Omental fat pad (tissue), 4 donors: ENCODE results near the gene COX6B2. TPM values are rescaled to one million over a fixed set of nuclear protein-coding genes. Genes with fewer than 3 reads are reported as not detected.

Experiments used
- ATAC-seq: fragments of 150-250 bp; one replicate; pipeline ENCODE4 v1.9.1; 2016; ENCODE audit warnings: mild to moderate bottlenecking, moderate library complexity; ENCODE audit not compliant: low FRiP score
- DNase-seq: peaks from one replicate; pipeline ENCODE4 v3.0.0-alpha.2; 2019; ENCODE audit warnings: low spot score
- CTCF ChIP-seq, 3 donors: fragments of 450-650 bp; IDR thresholded peaks; one replicate each; pipeline ENCODE4 v1.5.1; 2016 to 2017; ENCODE audit warnings: antibody characterized with exemption in 3 of 3, mild to moderate bottlenecking in 3 of 3, moderate library complexity in 2 of 3
- total RNA-seq, 4 donors: library from RNA; depleted of rRNA; stranded (reverse); fragments of >200 nt; gene quantifications; one replicate each; pipeline ENCODE4 v1.1.0, GENCODE V29; 2016

The COX6B2 gene
- total RNA-seq, 4 donors from 2014 or later = 0.56 TPM; not detected in 3

GRCh38 chr19:55382013-55382412, 27.5 kb upstream of the COX6B2 start:
- no peak for ATAC-seq

DNA sequence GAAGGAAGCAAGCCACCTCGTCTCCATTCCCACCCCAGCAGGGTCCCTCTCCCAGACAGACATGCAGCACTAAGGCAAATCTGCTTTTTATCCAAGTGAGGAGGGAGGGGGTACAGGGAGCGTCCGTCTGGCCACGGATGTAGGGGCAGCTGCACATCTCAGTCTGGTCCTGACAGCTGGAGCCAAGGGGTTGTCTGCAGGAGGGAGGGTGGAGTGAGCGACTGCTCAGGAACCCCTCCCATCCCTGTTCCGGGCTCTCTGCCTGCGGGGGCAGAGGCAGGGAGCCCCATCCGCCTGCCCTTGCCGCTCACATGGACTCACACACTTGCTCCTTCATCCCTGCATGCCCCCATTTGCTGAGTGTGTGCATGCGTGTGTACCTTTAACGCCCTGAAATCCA, 24.7 kb upstream of the COX6B2 start:
- no peak for ATAC-seq

More at GRCh38 chr19:55382013-55382412, 27.5 kb upstream of the COX6B2 start:
- no peak for DNase-seq
- no peak for TF ChIP-seq CTCF (IDR thresholded peaks at IDR 0.05)

GRCh38 chr19:55377356-55378131, 23.0 kb upstream of the COX6B2 start:
- ATAC-seq (no peak), DNase-seq (no peak)
- no peak for TF ChIP-seq CTCF (IDR thresholded peaks at IDR 0.05)

More for the DNA sequence above, 24.7 kb upstream of the COX6B2 start:
- no peak for TF ChIP-seq CTCF (IDR thresholded peaks at IDR 0.05)
- no peak for DNase-seq

DNA sequence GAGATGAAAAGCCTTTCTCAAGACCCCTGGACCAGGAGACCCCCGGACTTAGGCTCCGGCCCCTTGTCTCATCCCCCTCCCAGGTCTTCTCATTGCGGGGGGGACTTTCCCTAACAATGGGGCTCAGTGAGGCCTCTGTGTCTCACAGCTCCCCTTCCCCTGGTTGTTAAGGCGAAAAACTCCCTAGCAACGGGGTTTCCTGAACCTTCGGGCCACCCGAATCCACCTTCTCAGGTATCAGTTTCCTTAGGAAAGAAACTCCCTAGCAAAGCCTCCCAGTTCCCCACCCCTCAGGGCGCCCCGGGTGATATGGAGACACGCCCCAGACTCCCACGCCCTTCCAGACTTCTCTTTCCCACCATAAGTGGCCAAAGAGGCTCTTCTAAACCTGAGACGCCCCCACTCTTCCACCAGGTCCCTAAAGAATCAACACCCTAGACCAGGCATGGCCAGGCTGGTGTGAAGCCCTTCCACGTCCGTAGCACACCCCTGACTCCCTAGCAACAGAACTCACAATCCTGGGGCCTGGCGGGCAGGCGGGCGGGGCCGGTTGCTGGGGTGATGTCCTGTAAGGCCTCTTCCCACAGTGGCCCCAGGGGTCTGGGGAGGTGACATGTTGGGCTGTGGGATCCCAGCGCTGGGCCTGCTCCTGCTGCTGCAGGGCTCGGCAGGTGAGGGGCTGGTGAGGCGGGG, 21.9 kb upstream of the COX6B2 start, which contains the start of gene TMEM190:
Gene TMEM190 (plus strand): TSS at position 586 of the 693 bp plus-strand sequence. CDS start 28 bp downstream, at position 614.
- no peak for TF ChIP-seq CTCF (IDR thresholded peaks at IDR 0.05)
- ATAC-seq = no peak
- no peak for DNase-seq

- no peak for ATAC-seq
- TF ChIP-seq CTCF (IDR thresholded peaks at IDR 0.05) = no peak
- no peak for DNase-seq
These were observed 19.7 kb upstream of the COX6B2 start for GRCh38 chr19:55373993-55374757.

DNA sequence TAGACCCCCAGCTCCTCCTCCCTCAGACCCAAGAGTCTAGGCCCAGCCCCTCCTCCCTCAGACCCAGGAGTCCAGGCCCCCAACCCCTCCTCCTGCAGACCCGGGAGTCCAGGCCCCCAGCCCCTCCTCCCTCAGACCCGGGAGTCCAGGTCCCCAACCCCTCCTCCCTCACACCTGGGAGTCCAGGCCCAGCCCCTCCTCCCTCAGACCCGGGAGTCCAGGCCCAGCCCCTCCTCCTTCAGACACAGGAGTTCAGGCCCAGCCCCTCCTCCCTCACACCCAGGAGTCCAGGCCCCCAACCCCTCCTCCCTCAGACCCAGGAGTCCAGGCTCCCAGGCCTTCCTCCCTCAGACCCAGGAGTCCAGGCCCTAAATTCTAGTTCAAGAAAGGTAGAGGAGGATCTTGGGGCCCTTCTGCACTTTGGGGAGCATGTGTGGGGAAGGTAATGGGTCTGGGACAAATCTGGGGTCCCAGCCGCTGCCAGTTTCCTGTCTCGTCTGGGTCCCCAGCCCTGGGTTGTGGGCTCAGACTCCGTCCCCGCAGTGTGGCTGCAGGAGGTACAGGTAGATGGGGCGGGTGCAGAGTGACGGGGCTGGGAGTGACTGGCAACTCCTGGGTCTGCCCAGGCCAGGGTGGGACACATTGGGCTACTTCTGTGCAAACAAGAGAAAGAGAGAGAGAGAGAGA, 18.9 kb upstream of the COX6B2 start:
- no peak for TF ChIP-seq CTCF (IDR thresholded peaks at IDR 0.05)
- DNase-seq (no peak), ATAC-seq (no peak)
